Measurements from ENCODE around the gene SUGP2.

The SUGP2 gene

GRCh38 chr19:18999896-19000620, 33.3 kb downstream of the SUGP2 start:
- no peak for DNase-seq (ENCODE audit: low read depth, low spot score)
- peak; percentile 35 for TF ChIP-seq CTCF (IDR thresholded peaks at IDR 0.05; ENCODE audit: insufficient read depth, low read length, missing control alignments)
- POLR2A ChIA-PET, result no interaction called here
- H3K4me3 ChIP-seq (ENCODE audit: low read depth, low read length), result no peak overlapping the region
- CTCF ChIA-PET, result interaction anchor here (1.5 to 8.9 kb wide), 3 partner anchors 10 to 14 kb away, joined by 3 to 71 read pairs (median 8); no protein-coding TSS in a partner anchor

- POLR2A ChIA-PET, result no interaction called here
- CTCF ChIA-PET, result interaction anchor here (1.3 to 8.9 kb wide), 4 partner anchors 9 to 14 kb away, joined by 3 to 71 read pairs (median 6); no protein-coding TSS in a partner anchor
- no peak for TF ChIP-seq CTCF (IDR thresholded peaks at IDR 0.05; ENCODE audit: insufficient read depth, low read length, missing control alignments)
- H3K4me3 ChIP-seq (ENCODE audit: low read depth, low read length), result no peak overlapping the region
- DNase-seq (ENCODE audit: low read depth, low spot score), result no peak
These were observed 34.1 kb downstream of the SUGP2 start for GRCh38 chr19:18999016-18999758.

GRCh38 chr19:18998276-18998675, 35.0 kb downstream of the SUGP2 start:
- DNase-seq (ENCODE audit: low read depth, low spot score), result no peak
- no peak overlapping the region for H3K4me3 ChIP-seq (ENCODE audit: low read depth, low read length)
- no peak for TF ChIP-seq CTCF (IDR thresholded peaks at IDR 0.05; ENCODE audit: insufficient read depth, low read length, missing control alignments)
- ChIA-PET POLR2A (no interaction called here), CTCF (interaction anchor here (1.3 to 8.9 kb wide), 2 partner anchors 13 to 15 kb away, joined by 4 to 71 read pairs; no protein-coding TSS in a partner anchor)

- no peak for DNase-seq (ENCODE audit: low read depth, low spot score)
- POLR2A ChIA-PET, result no interaction called here
- CTCF ChIA-PET, result interaction anchor here (0.7 to 8.9 kb wide), 7 partner anchors 11 to 178 kb away, joined by 3 to 71 read pairs (median 3); no protein-coding TSS in a partner anchor
- no peak overlapping the region for H3K4me3 ChIP-seq (ENCODE audit: low read depth, low read length)
- TF ChIP-seq CTCF (IDR thresholded peaks at IDR 0.05; ENCODE audit: insufficient read depth, low read length, missing control alignments), result no peak
These were observed 36.4 kb downstream of the SUGP2 start for GRCh38 chr19:18996796-18997394.

GRCh38 chr19:18996351-18996750, 37.0 kb downstream of the SUGP2 start:
- no peak for DNase-seq (ENCODE audit: low read depth, low spot score)
- TF ChIP-seq CTCF (IDR thresholded peaks at IDR 0.05; ENCODE audit: insufficient read depth, low read length, missing control alignments), result no peak
- no peak overlapping the region for H3K4me3 ChIP-seq (ENCODE audit: low read depth, low read length)
- POLR2A ChIA-PET, result no interaction called here
- CTCF ChIA-PET, result interaction anchor here (0.7 to 8.9 kb wide), 13 partner anchors 9 to 180 kb away, joined by 3 to 71 read pairs (median 4); no protein-coding TSS in a partner anchor

Measured in AG04449 (cell line).